ENCODE data around the gene TPGS2.

TPGS2 gene

GRCh38 chr18:36775396-36775795, 53.4 kb downstream of the TPGS2 start:
- no peaks in the 10 kb centered on the region for H3K79me2 ChIP-seq (ENCODE audit: insufficient read depth, low read length)

GRCh38 chr18:36772241-36772723, 56.5 kb downstream of the TPGS2 start:
- H3K27me3 ChIP-seq (ENCODE audit: low read length) = no peaks in the 10 kb centered on the region
- no peaks in the 10 kb centered on the region for H3K9me3 ChIP-seq (ENCODE audit: insufficient read depth, low read length)
- H3K9ac ChIP-seq (ENCODE audit: low read length) = no peak overlapping the region
- H3K36me3 ChIP-seq (ENCODE audit: low read length) = no peaks in the 10 kb centered on the region
- no peaks in the 10 kb centered on the region for H3K9me2 ChIP-seq (replicated peaks; ENCODE audit: insufficient read depth, low read length)
- no peak overlapping the region for H3K4me3 ChIP-seq (ENCODE audit: insufficient read depth, low read length, poor library complexity, severe bottlenecking)
- H3F3A ChIP-seq (ENCODE audit: insufficient read depth) = no peaks in the 10 kb centered on the region
- TF ChIP-seq, protein P1, sequence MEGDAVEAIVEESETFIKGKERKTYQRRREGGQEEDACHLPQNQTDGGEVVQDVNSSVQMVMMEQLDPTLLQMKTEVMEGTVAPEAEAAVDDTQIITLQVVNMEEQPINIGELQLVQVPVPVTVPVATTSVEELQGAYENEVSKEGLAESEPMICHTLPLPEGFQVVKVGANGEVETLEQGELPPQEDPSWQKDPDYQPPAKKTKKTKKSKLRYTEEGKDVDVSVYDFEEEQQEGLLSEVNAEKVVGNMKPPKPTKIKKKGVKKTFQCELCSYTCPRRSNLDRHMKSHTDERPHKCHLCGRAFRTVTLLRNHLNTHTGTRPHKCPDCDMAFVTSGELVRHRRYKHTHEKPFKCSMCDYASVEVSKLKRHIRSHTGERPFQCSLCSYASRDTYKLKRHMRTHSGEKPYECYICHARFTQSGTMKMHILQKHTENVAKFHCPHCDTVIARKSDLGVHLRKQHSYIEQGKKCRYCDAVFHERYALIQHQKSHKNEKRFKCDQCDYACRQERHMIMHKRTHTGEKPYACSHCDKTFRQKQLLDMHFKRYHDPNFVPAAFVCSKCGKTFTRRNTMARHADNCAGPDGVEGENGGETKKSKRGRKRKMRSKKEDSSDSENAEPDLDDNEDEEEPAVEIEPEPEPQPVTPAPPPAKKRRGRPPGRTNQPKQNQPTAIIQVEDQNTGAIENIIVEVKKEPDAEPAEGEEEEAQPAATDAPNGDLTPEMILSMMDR (IDR thresholded peaks at IDR 0.05; ENCODE audit: insufficient read depth, low read length, poor library complexity, severe bottlenecking) = no peak
- TF ChIP-seq EZH2phosphoT487 (conservative IDR thresholded peaks at IDR 0.05; ENCODE audit: low read length) = no peak
- no peaks in the 10 kb centered on the region for H3K79me2 ChIP-seq (ENCODE audit: insufficient read depth, low read length)
- no peak overlapping the region for H3K4me2 ChIP-seq (ENCODE audit: low read depth, low read length, poor library complexity, severe bottlenecking)
- no peaks in the 10 kb centered on the region for H4K20me1 ChIP-seq (ENCODE audit: low read depth, low read length)
- H3K27ac ChIP-seq (ENCODE audit: low read depth, low read length) = no peak overlapping the region
- H2AFZ ChIP-seq (ENCODE audit: low read depth, low read length, severe bottlenecking) = no peak overlapping the region

More at GRCh38 chr18:36775396-36775795, 53.4 kb downstream of the TPGS2 start:
- Histone ChIP-seq H3K4me2 (ENCODE audit: low read depth, low read length, poor library complexity, severe bottlenecking) (no peak overlapping the region), H3K9ac (ENCODE audit: low read length) (no peak overlapping the region), H3K27me3 (ENCODE audit: low read length) (no peaks in the 10 kb centered on the region), H3K4me3 (ENCODE audit: insufficient read depth, low read length, poor library complexity, severe bottlenecking) (no peak overlapping the region), H3K36me3 (ENCODE audit: low read length) (no peaks in the 10 kb centered on the region), H3K27ac (ENCODE audit: low read depth, low read length) (no peak overlapping the region), H2AFZ (ENCODE audit: low read depth, low read length, severe bottlenecking) (no peak overlapping the region), H3K9me3 (ENCODE audit: insufficient read depth, low read length) (no peaks in the 10 kb centered on the region), H3F3A (ENCODE audit: insufficient read depth) (no peaks in the 10 kb centered on the region), H4K20me1 (ENCODE audit: low read depth, low read length) (no peaks in the 10 kb centered on the region), H3K9me2 (replicated peaks; ENCODE audit: insufficient read depth, low read length) (no peaks in the 10 kb centered on the region)
- TF ChIP-seq, protein P1 (IDR thresholded peaks at IDR 0.05; ENCODE audit: insufficient read depth, low read length, poor library complexity, severe bottlenecking) = no peak
- TF ChIP-seq EZH2phosphoT487 (conservative IDR thresholded peaks at IDR 0.05; ENCODE audit: low read length) = no peak

DNA sequence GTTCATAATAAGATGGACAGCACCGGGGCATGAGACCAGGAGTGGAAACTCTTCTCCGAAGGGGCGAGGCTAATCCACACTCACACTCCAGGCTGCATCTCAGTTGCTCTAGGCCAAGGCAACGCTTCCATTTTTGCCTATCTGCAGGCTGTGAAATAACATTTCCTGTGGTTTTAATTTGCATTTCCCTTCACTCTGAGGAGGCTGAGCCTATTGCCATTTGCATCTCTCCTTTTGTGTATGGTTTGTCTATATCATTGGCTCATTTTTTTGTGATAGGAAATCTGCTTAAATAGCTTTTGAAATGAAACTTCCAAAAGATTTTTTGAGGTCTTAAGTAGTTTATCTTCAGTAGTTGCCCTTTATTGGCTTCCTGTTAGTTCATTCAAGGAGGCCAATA, 57.6 kb downstream of the TPGS2 start:
- Histone ChIP-seq H3K9me2 (replicated peaks; ENCODE audit: insufficient read depth, low read length) (no peaks in the 10 kb centered on the region), H3K4me2 (ENCODE audit: low read depth, low read length, poor library complexity, severe bottlenecking) (no peak overlapping the region), H2AFZ (ENCODE audit: low read depth, low read length, severe bottlenecking) (no peak overlapping the region), H3K27ac (ENCODE audit: low read depth, low read length) (no peak overlapping the region), H3K9ac (ENCODE audit: low read length) (no peak overlapping the region), H3K4me3 (ENCODE audit: insufficient read depth, low read length, poor library complexity, severe bottlenecking) (no peak overlapping the region), H3K27me3 (ENCODE audit: low read length) (no peaks in the 10 kb centered on the region), H3K36me3 (ENCODE audit: low read length) (no peaks in the 10 kb centered on the region), H3F3A (ENCODE audit: insufficient read depth) (no peaks in the 10 kb centered on the region), H3K9me3 (ENCODE audit: insufficient read depth, low read length) (no peaks in the 10 kb centered on the region), H4K20me1 (ENCODE audit: low read depth, low read length) (no peaks in the 10 kb centered on the region), H3K79me2 (ENCODE audit: insufficient read depth, low read length) (no peaks in the 10 kb centered on the region)
- no peak for TF ChIP-seq EZH2phosphoT487 (conservative IDR thresholded peaks at IDR 0.05; ENCODE audit: low read length)
- TF ChIP-seq, protein P1 (IDR thresholded peaks at IDR 0.05; ENCODE audit: insufficient read depth, low read length, poor library complexity, severe bottlenecking) = no peak

Measured in SU-DHL-6 (cell line).